Mammary epithelial cell (primary cell): ENCODE measurements around the gene ZNF112.

Experiments
- CTCF ChIP-seq, 2 donors: IDR thresholded peaks in 1 of 2; conservative IDR thresholded peaks in 1 of 2; 2 replicates each; pipeline ENCODE4 v1.5.1; 2011 to 2012; ENCODE audit warnings: inconsistent platforms in 2 of 2, low read length in 2 of 2, mild to moderate bottlenecking in 2 of 2, control low read depth in 1 of 2, low read depth in 1 of 2; ENCODE audit not compliant: insufficient read depth in 1 of 2; ENCODE audit errors: extremely low read depth in 1 of 2
- EZH2 ChIP-seq: IDR thresholded peaks from 2 replicates; pipeline ENCODE4 v1.6.1; 2012; ENCODE audit warnings: low read length, inconsistent platforms, borderline replicate concordance

- TF ChIP-seq CTCF (conservative IDR thresholded peaks at IDR 0.05 in 1 of 2, IDR thresholded peaks at IDR 0.05 in 1 of 2; ENCODE audit: extremely low read depth in 1 of 2, insufficient read depth in 1 of 2, low read depth in 1 of 2, low read length in 2 of 2) (no peak), EZH2 (no peak)
Observed at GRCh38 chr19:44303320-44303719, 53.2 kb downstream of the ZNF112 start.
